Stimulated activated CD4-positive, alpha-beta T cell treated with anti-CD3 and anti-CD28 coated beads, Interleukin-15, amount 100 ng/mL, for 1 hour (primary cell): ENCODE results near the gene ATRX.
"Not testable (repeated sequence)": the region's sequence is repeated elsewhere in the genome, so short reads cannot be mapped to it uniquely, and the experiment has no call there.

Source experiments
- DNase-seq, 2 donors: peaks; one replicate each; pipeline ENCODE4 v3.0.0-alpha.2; 2020; ENCODE audit warnings: low read depth in 1 of 2, low spot score in 1 of 2

ATRX gene

GRCh38 chrX:77628294-77629025 lies 157.6 kb downstream of the ATRX start:
- no peak for DNase-seq

- DNase-seq, result no peak
Measured at GRCh38 chrX:77622672-77623071, 163.3 kb downstream of the ATRX start.

GRCh38 chrX:77622233-77622632 lies 163.8 kb downstream of the ATRX start:
- DNase-seq, result no peak

GRCh38 chrX:77621453-77621852 lies 164.6 kb downstream of the ATRX start:
- not testable (repeated sequence) for DNase-seq

GRCh38 chrX:77617206-77617605 lies 168.8 kb downstream of the ATRX start:
- no peak for DNase-seq

- DNase-seq, result no peak
Measured at GRCh38 chrX:77603635-77604336, 182.2 kb downstream of the ATRX start.

- DNase-seq, result no peak
Measured at GRCh38 chrX:77597511-77597910, 188.5 kb downstream of the ATRX start.

- DNase-seq, result no peak
Measured at GRCh38 chrX:77597090-77597489, 188.9 kb downstream of the ATRX start.

GRCh38 chrX:77595848-77596247 lies 190.2 kb downstream of the ATRX start:
- no peak for DNase-seq

- no peak for DNase-seq
Measured at GRCh38 chrX:77572322-77572721, 213.7 kb downstream of the ATRX start.

GRCh38 chrX:77565278-77565677 lies 220.7 kb downstream of the ATRX start:
- no peak for DNase-seq

GRCh38 chrX:77564823-77565222 lies 221.2 kb downstream of the ATRX start:
- no peak for DNase-seq

- no peak for DNase-seq
Measured at GRCh38 chrX:77561372-77561771, 224.6 kb downstream of the ATRX start.

GRCh38 chrX:77556276-77556675 lies 229.7 kb downstream of the ATRX start:
- DNase-seq, result no peak

GRCh38 chrX:77548751-77549150 lies 237.3 kb downstream of the ATRX start:
- no peak for DNase-seq

GRCh38 chrX:77539778-77540177 lies 246.2 kb downstream of the ATRX start:
- DNase-seq, result not testable (repeated sequence)

- not testable (repeated sequence) for DNase-seq
Measured at GRCh38 chrX:77531261-77531660, 254.8 kb downstream of the ATRX start.

- DNase-seq, result no peak
Measured at GRCh38 chrX:77528034-77528433, 258.0 kb downstream of the ATRX start.

GRCh38 chrX:77527233-77528001 lies 258.6 kb downstream of the ATRX start:
- no peak for DNase-seq

GRCh38 chrX:77519765-77520164 lies 266.3 kb downstream of the ATRX start:
- no peak for DNase-seq

GRCh38 chrX:77514177-77514576 lies 271.8 kb downstream of the ATRX start:
- no peak for DNase-seq

GRCh38 chrX:77510007-77510406 lies 276.0 kb downstream of the ATRX start:
- DNase-seq, result no peak
